ENCODE measurements around the gene DGCR8. TPM values are rescaled to one million over a fixed set of nuclear protein-coding genes. Genes with fewer than 3 reads are reported as not detected.

DGCR8 gene
- total and polyA plus RNA-seq, 9 donors = 27.1 to 48.7 (median 38.4) TPM

GRCh38 chr22:20127869-20128618, 48.0 kb downstream of the DGCR8 start:
- Histone ChIP-seq H3K27ac (ENCODE audit: low read length) (no peak overlapping the region), H3K36me3 (ENCODE audit: control insufficient read depth, insufficient read depth, low read length) (peaks cover 40% of the 10 kb centered on the region)
- 63% methylated on average over 11 of the region's 17 CpGs for WGBS (ENCODE audit: insufficient coverage)

DNA sequence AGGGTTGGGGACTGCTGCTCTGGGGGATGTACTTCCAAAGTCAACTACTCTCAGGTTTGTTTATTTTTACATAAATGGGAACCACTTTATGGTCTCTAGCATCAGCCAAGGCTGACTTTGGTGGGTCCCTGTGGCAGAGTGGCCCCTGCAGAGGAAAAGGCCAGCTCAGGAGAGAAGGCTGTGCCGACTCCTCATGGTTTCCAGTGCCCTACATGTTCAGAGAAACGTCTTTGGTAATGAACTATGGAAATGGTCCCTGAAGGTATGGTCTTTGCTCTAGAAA, 48.5 kb downstream of the DGCR8 start:
- DNase-seq = no peak
- Histone ChIP-seq H3K36me3 (ENCODE audit: control insufficient read depth, insufficient read depth, low read length) (peaks cover 37% of the 10 kb centered on the region), H3K27me3 (ENCODE audit: control insufficient read depth, insufficient read depth, low read length) (no peaks in the 10 kb centered on the region), H3K4me1 (ENCODE audit: control insufficient read depth, insufficient read depth, low read length) (peaks cover 17% of the 10 kb centered on the region), H3K9me3 (replicated peaks; ENCODE audit: control insufficient read depth, low read depth, low read length) (no peaks in the 10 kb centered on the region), H3K27ac (ENCODE audit: low read length) (no peak overlapping the region), H3K4me3 (ENCODE audit: low read length) (no peak overlapping the region)
- WGBS (ENCODE audit: insufficient coverage) = 80% methylated on average over 1 of the region's 2 CpGs

More at GRCh38 chr22:20127869-20128618, 48.0 kb downstream of the DGCR8 start:
- Histone ChIP-seq H3K4me3 (ENCODE audit: low read length) (no peak overlapping the region), H3K4me1 (ENCODE audit: control insufficient read depth, insufficient read depth, low read length) (peaks cover 14% of the 10 kb centered on the region), H3K9me3 (replicated peaks; ENCODE audit: control insufficient read depth, low read depth, low read length) (no peaks in the 10 kb centered on the region), H3K27me3 (ENCODE audit: control insufficient read depth, insufficient read depth, low read length) (no peaks in the 10 kb centered on the region)
- DNase-seq = no peak

GRCh38 chr22:20128902-20129746, 49.1 kb downstream of the DGCR8 start:
- 32% methylated on average over 17 of the region's 18 CpGs for WGBS (ENCODE audit: insufficient coverage)
- no peak overlapping the region for H3K4me3 ChIP-seq (ENCODE audit: low read length)
- no peak for DNase-seq

GRCh38 chr22:20129747-20130014, 49.6 kb downstream of the DGCR8 start:
- Histone ChIP-seq H3K9me3 (replicated peaks; ENCODE audit: control insufficient read depth, low read depth, low read length) (no peaks in the 10 kb centered on the region), H3K36me3 (ENCODE audit: control insufficient read depth, insufficient read depth, low read length) (peaks cover 27% of the 10 kb centered on the region), H3K4me1 (ENCODE audit: control insufficient read depth, insufficient read depth, low read length) (peaks cover 27% of the 10 kb centered on the region), H3K27me3 (ENCODE audit: control insufficient read depth, insufficient read depth, low read length) (no peaks in the 10 kb centered on the region), H3K4me3 (ENCODE audit: low read length) (no peak overlapping the region), H3K27ac (ENCODE audit: low read length) (no peak overlapping the region)
- no peak for DNase-seq
- 40% methylated on average over 1 of the region's 3 CpGs for WGBS (ENCODE audit: insufficient coverage)

More at GRCh38 chr22:20128902-20129746, 49.1 kb downstream of the DGCR8 start:
- H3K27me3 ChIP-seq (ENCODE audit: control insufficient read depth, insufficient read depth, low read length) = no peaks in the 10 kb centered on the region
- no peak overlapping the region for H3K27ac ChIP-seq (ENCODE audit: low read length)
- H3K4me1 ChIP-seq (ENCODE audit: control insufficient read depth, insufficient read depth, low read length) = peaks cover 23% of the 10 kb centered on the region
- H3K36me3 ChIP-seq (ENCODE audit: control insufficient read depth, insufficient read depth, low read length) = peaks cover 32% of the 10 kb centered on the region
- H3K9me3 ChIP-seq (replicated peaks; ENCODE audit: control insufficient read depth, low read depth, low read length) = no peaks in the 10 kb centered on the region

- peaks cover 33% of the 10 kb centered on the region for H3K4me1 ChIP-seq (ENCODE audit: control insufficient read depth, insufficient read depth, low read length)
- H3K9me3 ChIP-seq (replicated peaks; ENCODE audit: control insufficient read depth, low read depth, low read length) = no peaks in the 10 kb centered on the region
- WGBS (ENCODE audit: insufficient coverage) = 57% methylated on average over 1 of the region's 3 CpGs
- peaks cover 21% of the 10 kb centered on the region for H3K36me3 ChIP-seq (ENCODE audit: control insufficient read depth, insufficient read depth, low read length)
- no peak overlapping the region for H3K4me3 ChIP-seq (ENCODE audit: low read length)
- DNase-seq = no peak
- H3K27me3 ChIP-seq (ENCODE audit: control insufficient read depth, insufficient read depth, low read length) = no peaks in the 10 kb centered on the region
- no peak overlapping the region for H3K27ac ChIP-seq (ENCODE audit: low read length)
These were observed 50.3 kb downstream of the DGCR8 start for GRCh38 chr22:20130319-20130718.

DNA sequence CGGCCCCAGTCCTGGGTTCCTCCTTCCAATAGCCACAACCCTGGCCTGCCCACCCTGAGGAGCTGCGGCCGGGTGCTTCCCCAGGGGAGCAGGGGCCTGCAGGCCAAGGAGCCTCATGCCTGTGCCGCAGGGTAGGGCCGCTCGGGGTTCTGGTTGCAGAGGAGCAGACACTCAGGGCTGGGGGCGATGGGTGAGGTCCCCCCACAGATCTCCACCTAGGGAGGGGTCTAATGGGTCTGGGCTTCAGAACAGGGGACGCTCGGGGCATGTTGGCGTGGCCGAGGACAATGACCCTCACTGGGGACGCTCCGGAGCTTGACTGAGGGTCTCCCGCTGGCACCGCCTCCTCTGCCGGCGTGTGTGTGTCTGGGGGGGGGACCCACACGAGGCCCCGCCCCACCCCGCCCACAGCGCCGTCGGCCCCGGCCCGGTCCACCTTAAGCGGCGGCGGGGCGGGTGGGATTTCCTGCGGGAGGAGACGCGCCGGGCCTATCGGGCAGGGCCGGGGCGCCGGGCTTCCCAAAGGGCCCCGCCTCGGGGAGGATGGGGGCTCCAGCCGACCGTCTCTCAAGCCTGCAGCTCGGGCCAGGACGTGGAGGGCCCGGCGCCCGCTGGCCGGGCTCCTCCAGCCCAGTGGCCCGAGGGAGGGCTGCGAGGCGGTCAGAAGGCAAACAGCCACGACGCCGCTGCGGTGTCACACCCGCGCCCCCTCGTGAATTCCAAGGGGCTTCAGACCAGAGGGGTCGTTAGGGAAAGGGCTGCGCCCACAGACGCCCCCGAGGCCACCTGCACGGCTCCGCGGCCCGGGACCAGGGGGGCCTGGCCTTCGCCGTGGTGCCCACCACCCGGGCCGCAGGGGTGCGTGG, 50.9 kb downstream of the DGCR8 start:
- peak overlapping the region; percentile 86 for H3K27ac ChIP-seq (ENCODE audit: low read length)
- H3K4me3 ChIP-seq (ENCODE audit: low read length) = peak overlapping the region; percentile 87
- H3K27me3 ChIP-seq (ENCODE audit: control insufficient read depth, insufficient read depth, low read length) = no peaks in the 10 kb centered on the region
- H3K9me3 ChIP-seq (replicated peaks; ENCODE audit: control insufficient read depth, low read depth, low read length) = no peaks in the 10 kb centered on the region
- H3K4me1 ChIP-seq (ENCODE audit: control insufficient read depth, insufficient read depth, low read length) = peaks cover 40% of the 10 kb centered on the region
- WGBS (ENCODE audit: insufficient coverage) = 1% methylated on average over 60 of the region's 70 CpGs
- peak; percentile 95 for DNase-seq
- H3K36me3 ChIP-seq (ENCODE audit: control insufficient read depth, insufficient read depth, low read length) = peaks cover 15% of the 10 kb centered on the region

DNA sequence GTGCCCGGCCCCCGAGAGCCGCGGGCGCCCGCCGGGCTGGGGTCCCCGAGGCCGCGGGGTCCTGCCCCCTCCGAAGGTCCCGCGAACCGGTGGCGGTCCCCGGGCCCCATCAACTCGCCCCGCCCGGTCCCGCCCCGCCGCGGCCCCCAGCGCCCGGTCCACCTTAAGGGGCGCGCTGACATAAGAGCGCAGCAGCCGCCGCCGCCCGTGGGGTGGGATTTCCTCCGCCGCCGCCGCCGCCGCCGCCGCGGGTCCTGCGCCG, 51.5 kb downstream of the DGCR8 start, which contains the start of gene ZDHHC8:
TSS of gene ZDHHC8 (plus strand) at position 208 of the 262 bp plus-strand sequence. CDS start 144 bp downstream, outside the sequence.
- Histone ChIP-seq H3K27me3 (ENCODE audit: control insufficient read depth, insufficient read depth, low read length) (no peaks in the 10 kb centered on the region), H3K36me3 (ENCODE audit: control insufficient read depth, insufficient read depth, low read length) (peaks cover 9% of the 10 kb centered on the region), H3K4me1 (ENCODE audit: control insufficient read depth, insufficient read depth, low read length) (peaks cover 45% of the 10 kb centered on the region), H3K9me3 (replicated peaks; ENCODE audit: control insufficient read depth, low read depth, low read length) (no peaks in the 10 kb centered on the region), H3K27ac (ENCODE audit: low read length) (peak within 1 kb of the TSS; percentile 86), H3K4me3 (ENCODE audit: low read length) (peak within 1 kb of the TSS; percentile 87)
- WGBS (ENCODE audit: insufficient coverage) = under 1% methylated on average over 43 of the region's 43 CpGs
- DNase-seq = peak; percentile 71

- H3K9me3 ChIP-seq (replicated peaks; ENCODE audit: control insufficient read depth, low read depth, low read length) = no peaks in the 10 kb centered on the region
- peak overlapping the region; percentile 35 for H3K27ac ChIP-seq (ENCODE audit: low read length)
- H3K4me3 ChIP-seq (ENCODE audit: low read length) = peak overlapping the region; percentile 80
- DNase-seq = no peak
- under 1% methylated on average over 70 of the region's 72 CpGs for WGBS (ENCODE audit: insufficient coverage)
- no peaks in the 10 kb centered on the region for H3K27me3 ChIP-seq (ENCODE audit: control insufficient read depth, insufficient read depth, low read length)
- peaks cover 6% of the 10 kb centered on the region for H3K36me3 ChIP-seq (ENCODE audit: control insufficient read depth, insufficient read depth, low read length)
- H3K4me1 ChIP-seq (ENCODE audit: control insufficient read depth, insufficient read depth, low read length) = peaks cover 51% of the 10 kb centered on the region
These were observed 52.0 kb downstream of the DGCR8 start for GRCh38 chr22:20131859-20132685.

- no peaks in the 10 kb centered on the region for H3K9me3 ChIP-seq (replicated peaks; ENCODE audit: control insufficient read depth, low read depth, low read length)
- H3K27ac ChIP-seq (ENCODE audit: low read length) = no peak overlapping the region
- H3K27me3 ChIP-seq (ENCODE audit: control insufficient read depth, insufficient read depth, low read length) = no peaks in the 10 kb centered on the region
- H3K36me3 ChIP-seq (ENCODE audit: control insufficient read depth, insufficient read depth, low read length) = no peaks in the 10 kb centered on the region
- no peak for DNase-seq
- H3K4me3 ChIP-seq (ENCODE audit: low read length) = peak overlapping the region; percentile 80
- peaks cover 58% of the 10 kb centered on the region for H3K4me1 ChIP-seq (ENCODE audit: control insufficient read depth, insufficient read depth, low read length)
- 60% methylated on average over 9 of the region's 16 CpGs for WGBS (ENCODE audit: insufficient coverage)
These were observed 52.7 kb downstream of the DGCR8 start for GRCh38 chr22:20132686-20133246.
